Superior temporal gyrus (tissue), 1 donor: ENCODE data around the gene GMEB2.

Experiments
- DNase-seq: peaks from one replicate; pipeline ENCODE4 v3.0.0-alpha.2; 2016; ENCODE audit errors: extremely low spot score

Gene GMEB2

DNA sequence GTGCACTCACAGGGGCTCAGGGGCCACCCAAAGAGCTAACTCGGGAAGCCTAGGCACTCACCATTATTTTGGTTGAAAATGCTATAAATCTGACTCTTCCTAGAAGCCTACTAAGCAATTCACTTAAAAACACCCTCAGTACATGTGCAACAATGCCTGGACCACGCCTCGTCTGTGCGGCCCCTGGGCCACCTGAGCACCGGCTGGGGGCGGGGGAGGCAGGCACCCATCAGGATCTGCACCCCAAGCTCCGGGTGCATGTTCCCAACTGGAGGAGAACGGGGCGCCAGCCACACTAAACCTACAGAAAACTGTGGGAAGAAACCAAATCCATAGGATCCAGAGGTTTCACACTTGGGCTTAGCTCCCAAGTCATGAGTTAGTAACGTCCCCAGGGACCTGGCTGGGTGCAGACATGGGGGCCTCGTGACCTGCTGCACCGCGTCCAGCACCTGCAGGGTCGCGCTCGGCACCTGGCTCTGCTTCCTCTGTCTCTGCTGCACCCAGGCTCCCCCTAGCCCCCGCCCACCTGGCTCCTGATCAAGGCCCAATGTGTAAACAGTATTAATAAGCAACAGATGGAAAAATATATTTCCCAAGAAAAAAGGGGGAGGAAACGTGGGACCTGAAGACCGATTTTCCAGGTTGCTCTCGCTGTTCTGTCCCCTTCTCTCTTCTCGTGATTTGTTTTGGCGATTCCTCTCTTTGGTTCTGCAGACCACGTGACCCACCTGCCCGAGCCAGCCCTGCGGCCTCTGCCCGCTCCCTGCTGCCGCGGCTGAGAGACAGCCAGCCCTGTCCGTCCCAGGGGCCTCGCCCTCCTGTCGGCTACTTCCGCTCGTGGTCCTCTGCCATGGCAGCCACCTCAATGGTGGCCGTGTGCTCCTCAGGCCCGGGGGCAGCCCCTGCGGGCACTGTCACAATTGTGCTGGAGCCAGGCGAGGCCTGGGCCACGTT is 37.4 kb downstream of the GMEB2 start:
- no peak for DNase-seq

DNA sequence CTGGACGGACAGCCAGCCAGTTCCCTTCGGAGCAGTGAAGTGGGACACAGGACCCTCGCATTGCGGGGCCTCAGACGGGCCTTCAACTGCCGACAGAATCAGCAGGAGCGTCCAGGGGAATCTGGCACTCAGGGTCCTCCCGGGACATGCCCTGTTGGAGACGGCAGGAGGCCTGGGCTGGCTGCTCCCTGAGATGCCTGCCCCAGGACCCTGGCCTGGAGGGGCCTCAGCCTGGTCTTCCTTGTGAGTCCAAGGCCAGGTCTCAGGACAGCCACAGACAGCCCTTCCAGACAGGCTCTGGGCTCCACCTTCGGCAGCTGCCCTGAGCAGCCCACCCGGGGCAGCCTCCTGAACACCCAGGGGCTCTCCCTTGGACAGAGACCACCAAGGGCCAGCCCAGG is 38.3 kb downstream of the GMEB2 start:
- DNase-seq, result no peak

DNA sequence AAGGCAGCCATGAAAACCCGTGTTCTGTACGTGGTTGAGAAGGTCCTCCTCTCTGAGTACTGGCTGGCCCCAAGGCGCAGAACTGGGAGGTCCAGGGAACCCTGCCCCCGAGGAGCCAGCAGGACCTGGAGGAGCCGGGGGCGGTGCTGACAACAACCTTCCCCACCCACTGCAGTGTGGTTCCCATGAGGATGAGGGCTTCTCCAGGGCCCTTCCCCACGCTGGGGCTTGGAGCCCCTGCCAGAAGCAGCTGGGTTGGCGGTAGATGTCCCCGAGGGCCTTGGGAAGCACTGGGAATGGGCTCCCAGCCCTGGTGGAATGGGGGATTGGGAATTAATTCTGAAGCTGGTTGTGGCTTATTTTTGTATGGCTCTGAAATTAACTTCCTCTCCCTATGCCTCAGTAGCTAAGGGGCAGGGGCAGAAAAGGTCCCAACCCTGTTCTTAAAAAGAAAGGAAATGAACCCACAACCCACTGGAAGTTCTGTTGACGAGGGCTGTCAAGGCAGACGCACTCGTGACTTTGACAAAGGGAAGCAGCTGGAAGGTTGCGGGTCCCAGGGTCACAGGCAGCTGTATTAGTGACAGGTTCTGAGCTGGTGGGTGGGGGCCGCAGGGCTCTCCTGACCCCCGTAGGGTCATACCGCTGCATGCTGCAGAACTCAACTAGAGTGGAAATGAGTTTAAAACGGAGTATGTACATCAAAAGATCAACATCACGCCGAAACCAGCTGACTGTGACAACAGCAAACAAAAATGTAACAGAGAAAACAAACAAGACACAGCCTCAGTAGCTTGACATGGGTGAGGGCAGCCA is 38.9 kb downstream of the GMEB2 start:
- DNase-seq, result no peak

DNA sequence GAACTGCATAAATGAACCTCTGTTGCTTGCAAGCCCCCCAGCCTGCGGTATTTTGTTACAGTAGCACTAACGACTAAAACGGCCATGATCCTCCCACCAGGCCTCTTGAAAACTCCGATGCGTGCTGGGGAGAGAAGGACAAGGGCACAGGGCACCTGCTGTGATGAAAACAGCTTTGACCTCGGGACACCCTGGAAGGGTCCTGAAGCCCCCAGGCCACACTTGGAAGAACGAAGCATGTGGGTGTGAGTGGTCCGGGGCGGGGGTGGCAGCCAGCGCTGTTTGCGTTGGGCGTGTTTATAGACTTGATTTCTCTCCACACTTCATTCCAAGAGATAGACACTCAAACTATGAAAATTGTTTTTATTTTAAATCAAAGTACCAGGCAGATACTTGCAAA is 39.6 kb downstream of the GMEB2 start:
- DNase-seq, result no peak

- DNase-seq, result no peak
These were observed 40.1 kb downstream of the GMEB2 start for GRCh38 chr20:63586797-63587196.

DNA sequence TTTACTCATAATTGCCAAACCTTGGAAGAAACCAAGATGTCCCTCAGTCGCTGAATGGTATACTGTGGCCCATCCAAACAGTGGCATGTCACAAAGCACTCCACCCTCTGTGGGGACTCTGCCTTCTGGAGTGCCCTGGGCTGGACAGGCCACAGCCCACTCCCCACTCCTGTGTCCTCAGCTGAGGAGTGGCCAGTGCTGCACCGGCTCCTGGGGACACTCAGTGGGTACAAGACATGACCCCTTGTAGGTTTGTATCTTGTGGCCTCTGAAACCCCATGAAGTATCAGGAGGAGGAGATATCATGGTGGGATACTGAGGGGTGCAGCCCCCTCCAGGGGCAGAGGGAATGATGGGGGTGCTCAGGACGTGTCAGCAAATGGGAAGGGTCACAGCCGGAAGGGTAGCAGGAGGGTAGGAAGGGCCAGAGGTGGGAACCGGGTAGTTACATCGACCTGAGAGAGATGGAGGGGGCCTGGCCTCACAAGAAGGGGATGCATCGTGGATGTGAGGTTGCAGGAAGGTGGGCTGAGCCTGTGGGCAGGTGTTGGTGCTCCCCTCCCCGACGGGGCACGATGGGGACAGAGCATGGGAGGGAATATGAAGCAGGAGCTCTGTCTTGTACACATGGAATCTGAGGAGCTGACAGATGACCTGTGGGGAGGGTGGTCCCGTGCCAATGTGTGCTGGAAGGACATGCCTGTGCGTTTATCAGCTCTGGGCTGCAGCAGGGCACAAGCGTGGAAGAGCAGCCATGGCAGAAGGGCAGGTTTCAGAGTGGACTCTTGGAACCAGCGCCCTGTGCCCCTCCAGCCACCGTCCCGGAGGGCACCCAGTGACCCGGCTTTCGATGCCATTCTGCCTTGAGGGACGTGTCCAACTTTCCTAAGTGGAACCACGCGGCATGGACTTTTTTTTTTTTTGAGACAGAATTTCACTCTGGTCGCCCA is 41.0 kb downstream of the GMEB2 start:
- no peak for DNase-seq

DNA sequence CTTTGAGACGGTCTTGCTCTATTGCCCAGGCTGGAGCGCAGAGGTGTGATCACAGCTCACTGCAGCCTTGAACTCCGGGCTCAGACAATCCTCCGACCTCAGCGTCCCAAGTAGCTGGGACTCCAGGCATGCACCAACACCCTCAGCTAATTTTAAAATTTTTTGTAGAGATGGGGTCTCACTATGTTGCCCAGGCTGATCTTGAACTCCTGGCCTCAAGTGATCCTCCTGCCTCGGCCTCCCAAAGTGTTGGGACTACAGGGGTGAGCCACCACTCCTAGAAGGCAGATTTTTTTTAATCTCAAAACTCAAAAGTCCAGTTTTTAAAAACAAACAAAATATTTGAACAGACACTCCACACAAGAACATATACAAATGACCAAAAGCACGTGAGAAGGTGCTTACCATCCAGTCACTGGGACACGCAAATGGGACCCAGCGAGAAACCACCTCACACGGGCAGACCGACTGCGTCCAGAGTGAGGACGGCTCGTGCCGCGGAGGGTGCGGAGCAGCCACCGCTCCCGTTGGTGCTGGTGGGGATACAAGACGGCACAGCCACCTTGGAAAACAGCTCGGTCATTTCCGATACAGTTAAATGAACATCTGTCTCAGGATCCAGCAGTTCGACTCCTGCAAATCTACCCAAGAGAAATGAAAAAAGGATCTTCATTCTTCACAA is 44.4 kb downstream of the GMEB2 start:
- DNase-seq, result no peak

GRCh38 chr20:63580796-63581461 is 46.0 kb downstream of the GMEB2 start:
- no peak for DNase-seq

DNA sequence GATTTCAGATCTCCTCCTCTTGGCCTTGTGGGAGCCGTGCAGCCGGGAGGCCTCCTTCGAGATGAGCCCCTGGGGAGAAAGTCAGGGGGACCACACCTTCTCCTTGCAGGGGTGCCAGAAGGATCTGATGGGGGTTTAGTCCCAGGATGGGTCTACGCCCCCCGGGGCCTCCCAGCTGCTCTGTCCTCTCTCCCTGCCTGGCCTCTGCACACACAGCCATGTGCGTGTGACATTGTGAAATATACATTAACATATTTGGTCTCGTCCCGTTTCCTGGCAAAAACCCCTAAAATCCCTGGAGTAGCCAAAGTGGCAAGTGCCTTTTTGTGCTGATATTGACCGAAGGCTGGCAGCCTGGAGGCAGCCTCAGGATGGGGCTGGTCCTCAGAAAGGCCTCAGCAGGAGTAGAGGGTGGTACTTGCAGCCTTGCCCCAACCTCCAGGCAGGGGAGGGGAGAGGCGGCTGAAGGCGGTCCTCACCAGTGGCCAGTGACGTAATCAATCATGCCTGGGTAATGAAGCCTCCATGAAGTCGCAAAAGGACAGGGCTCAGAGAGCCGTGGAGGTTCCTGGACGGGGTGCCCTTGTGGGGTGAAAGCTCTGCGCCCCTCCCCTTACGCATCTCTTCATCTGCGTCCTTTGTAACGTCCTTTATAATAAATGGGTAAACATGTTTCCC is 47.7 kb downstream of the GMEB2 start:
- DNase-seq, result no peak

- no peak for DNase-seq
These were observed 48.5 kb downstream of the GMEB2 start for GRCh38 chr20:63578224-63579016.

- DNase-seq, result no peak
These were observed 49.5 kb downstream of the GMEB2 start for GRCh38 chr20:63577317-63577894.

GRCh38 chr20:63576311-63576710 is 50.6 kb downstream of the GMEB2 start:
- DNase-seq, result no peak

DNA sequence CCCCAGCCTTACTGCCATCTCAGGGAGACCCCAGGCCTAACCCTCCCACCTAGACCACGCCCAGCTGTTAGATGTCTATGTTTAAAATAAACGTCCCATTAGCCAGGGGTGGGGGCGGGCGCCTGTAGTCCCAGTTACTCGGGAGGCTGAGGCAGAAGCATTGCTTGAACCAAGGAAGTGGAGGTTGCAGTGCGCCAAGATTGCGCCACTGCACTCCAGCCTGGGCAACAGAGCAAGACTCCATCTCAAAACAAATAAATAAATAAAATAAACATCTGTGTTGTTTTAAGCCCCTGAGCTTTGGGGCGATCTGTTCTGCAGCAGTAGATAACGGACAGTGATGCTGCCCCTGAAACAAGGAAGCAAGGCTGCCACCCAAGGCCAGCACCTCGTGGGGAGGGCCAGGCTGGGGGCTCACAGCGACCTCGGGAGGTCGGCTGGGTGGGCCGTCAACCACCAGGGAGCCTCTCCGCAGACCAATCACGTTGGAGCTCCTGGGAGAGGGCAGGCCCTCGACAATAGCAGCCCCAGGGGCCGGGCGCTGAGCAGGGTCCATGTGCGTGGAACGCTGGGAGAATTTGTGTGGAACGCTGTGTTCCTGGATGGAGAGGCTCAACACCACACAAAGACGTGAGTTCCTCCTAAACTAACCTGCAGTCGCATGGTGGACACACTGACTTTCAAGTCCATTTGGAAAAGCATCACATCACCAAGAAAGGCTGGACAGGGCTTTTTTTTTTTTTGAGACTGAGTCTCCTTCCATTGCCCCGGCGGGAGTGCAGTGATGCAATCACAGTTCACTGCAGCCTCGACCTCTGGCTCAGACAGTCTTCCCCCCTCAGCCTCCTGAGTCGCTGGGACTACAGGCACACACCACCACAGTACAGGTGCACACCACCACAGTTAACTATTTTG is 51.8 kb downstream of the GMEB2 start:
- DNase-seq, result no peak

GRCh38 chr20:63574156-63574828 is 52.6 kb downstream of the GMEB2 start, which contains the start of gene HELZ2:
HELZ2 (minus strand) TSS chr20:63574239; CDS start chr20:63572385, 1,854 bp downstream.
- DNase-seq, result no peak

DNA sequence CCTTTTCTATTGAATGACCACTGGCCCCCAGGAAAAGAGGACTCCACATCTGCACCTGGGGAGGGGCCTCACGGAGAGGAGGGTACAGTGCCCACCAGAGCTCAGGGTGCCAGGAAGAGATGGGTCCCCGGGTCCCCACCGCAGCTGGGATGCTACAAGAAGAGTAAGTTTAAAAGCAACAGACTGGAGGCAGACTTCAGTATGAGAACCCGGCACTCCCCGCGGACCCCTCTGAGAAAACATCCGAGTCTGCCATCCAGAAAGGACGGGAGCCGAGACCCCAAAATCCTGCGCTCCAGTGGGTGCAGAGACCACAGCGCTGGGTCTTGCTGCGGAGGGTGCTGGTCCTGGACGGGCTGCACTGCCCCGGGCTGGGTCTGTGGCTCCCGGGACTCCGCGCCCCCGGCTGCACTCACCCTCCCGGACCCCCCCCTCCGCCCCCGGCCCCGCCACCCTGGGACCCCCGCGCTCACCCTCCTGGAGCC is 53.2 kb downstream of the GMEB2 start:
- no peak for DNase-seq

- no peak for DNase-seq
These were observed 53.9 kb downstream of the GMEB2 start for GRCh38 chr20:63572788-63573646.
